GM12864 (cell line): ENCODE data around the gene C3orf18.

ENCODE experiments used
- DNase-seq: peaks from one replicate; pipeline ENCODE4 v3.0.0-alpha.2; 2011; ENCODE audit warnings: low read depth
- H3K4me3 ChIP-seq: 2 replicates; pipeline ENCODE4 v1.5.1; 2011; ENCODE audit warnings: mild to moderate bottlenecking, low read depth, low read length, control low read depth
- CTCF ChIP-seq: IDR thresholded peaks from 2 replicates; pipeline ENCODE4 v1.5.1; 2011; ENCODE audit warnings: low read depth, mild to moderate bottlenecking, moderate library complexity, low read length, control low read depth, inconsistent platforms; ENCODE audit errors: missing control alignments

The C3orf18 gene

GRCh38 chr3:50551054-50551659, 16.4 kb downstream of the C3orf18 start:
- no peak for TF ChIP-seq CTCF
- DNase-seq, result no peak
- H3K4me3 ChIP-seq, result no peak overlapping the region

GRCh38 chr3:50550079-50550736, 17.3 kb downstream of the C3orf18 start:
- no peak for DNase-seq
- no peak overlapping the region for H3K4me3 ChIP-seq
- peak; percentile 80 for TF ChIP-seq CTCF

GRCh38 chr3:50549226-50549625, 18.3 kb downstream of the C3orf18 start:
- DNase-seq, result no peak
- TF ChIP-seq CTCF, result no peak
- no peak overlapping the region for H3K4me3 ChIP-seq

- no peak for TF ChIP-seq CTCF
- no peak overlapping the region for H3K4me3 ChIP-seq
- DNase-seq, result no peak
Measured at GRCh38 chr3:50545781-50546180, 21.8 kb downstream of the C3orf18 start.

GRCh38 chr3:50542177-50543034, 25.1 kb downstream of the C3orf18 start:
- TF ChIP-seq CTCF, result peak; percentile 94
- H3K4me3 ChIP-seq, result no peak overlapping the region
- no peak for DNase-seq

GRCh38 chr3:50539356-50540286, 27.9 kb downstream of the C3orf18 start:
- no peak overlapping the region for H3K4me3 ChIP-seq
- no peak for DNase-seq
- TF ChIP-seq CTCF, result no peak
